A673 (cell line): ENCODE measurements around the gene ZNF622.

Source experiments
- CTCF ChIP-seq: fragments of 300-800, 200-600 bp; sonication (generic); conservative IDR thresholded peaks from 2 replicates; pipeline ENCODE4 v1.5.1; 2017; ENCODE audit warnings: low read depth, mild to moderate bottlenecking, antibody characterized with exemption, low read length, moderate library complexity, mixed read lengths
- EZH2 ChIP-seq: fragments of 200-600 bp; sonication (generic); IDR thresholded peaks from 2 replicates; pipeline ENCODE4 v1.6.1; 2017; ENCODE audit warnings: borderline replicate concordance, low read depth, mild to moderate bottlenecking, mixed read lengths, antibody characterized with exemption, low read length; ENCODE audit not compliant: poor library complexity, severe bottlenecking

DNA sequence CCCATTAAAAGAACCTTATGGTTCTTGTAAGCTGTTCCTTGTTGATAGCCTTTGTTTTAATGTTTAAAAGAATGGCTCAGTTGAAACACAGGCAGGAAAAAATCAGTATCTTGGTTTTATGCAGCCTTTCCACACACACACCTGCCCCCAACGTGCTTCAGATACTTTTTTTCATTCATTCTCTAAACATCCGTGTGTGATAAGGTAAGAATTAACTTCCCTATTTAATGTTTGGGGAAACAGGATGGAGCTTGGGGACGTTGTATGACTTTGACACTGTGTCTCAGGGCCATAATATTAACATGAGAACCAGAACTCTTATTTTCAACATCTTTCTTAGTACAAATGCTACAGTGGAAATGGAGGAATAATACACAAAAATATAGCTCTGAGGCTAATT lies 5.8 kb upstream of the ZNF622 start:
- no peak for TF ChIP-seq CTCF
- no peak for TF ChIP-seq EZH2
